ENCODE measurements around the gene MEIOC. TPM values are rescaled to one million over a fixed set of nuclear protein-coding genes. Genes with fewer than 3 reads are reported as not detected.

The MEIOC gene
- total and polyA plus RNA-seq, 9 of the 15 experiments (the other 6 are each of a cell fraction or from before 2014, with no cell fraction given): 0.04 to 0.23 (median 0.06) TPM; not detected in 5

DNA sequence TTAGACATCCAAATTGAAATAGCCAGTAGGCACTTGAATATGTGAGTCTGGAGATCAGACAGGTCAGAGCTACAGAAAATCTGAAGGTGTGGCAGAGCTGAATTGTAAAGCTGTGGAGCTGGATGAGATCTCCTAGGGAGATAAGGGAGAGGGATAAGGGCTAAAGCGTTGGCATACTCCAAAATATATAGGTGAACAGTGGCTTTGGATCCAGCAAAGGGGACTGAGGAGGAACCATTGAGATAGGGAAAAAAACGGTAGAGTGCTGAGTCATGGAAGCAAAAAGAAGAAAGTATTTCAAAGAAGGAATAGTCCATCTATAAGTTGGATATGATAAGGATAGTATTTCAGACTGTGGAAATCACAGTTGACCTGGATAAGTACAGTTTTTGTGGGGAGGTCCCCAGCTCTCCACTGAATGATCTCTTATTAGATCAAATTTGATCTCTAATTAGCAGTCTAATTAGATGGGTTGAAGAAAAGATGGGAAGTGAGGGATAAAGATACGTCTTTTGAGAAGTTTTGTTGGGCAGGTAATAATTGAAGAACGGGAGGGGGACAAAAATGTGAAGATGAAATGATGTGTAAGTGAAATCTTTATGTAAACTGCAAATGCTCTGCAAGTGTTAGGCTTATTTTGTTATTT, 51.6 kb downstream of the MEIOC start (continued):
- TF ChIP-seq, protein P1, sequence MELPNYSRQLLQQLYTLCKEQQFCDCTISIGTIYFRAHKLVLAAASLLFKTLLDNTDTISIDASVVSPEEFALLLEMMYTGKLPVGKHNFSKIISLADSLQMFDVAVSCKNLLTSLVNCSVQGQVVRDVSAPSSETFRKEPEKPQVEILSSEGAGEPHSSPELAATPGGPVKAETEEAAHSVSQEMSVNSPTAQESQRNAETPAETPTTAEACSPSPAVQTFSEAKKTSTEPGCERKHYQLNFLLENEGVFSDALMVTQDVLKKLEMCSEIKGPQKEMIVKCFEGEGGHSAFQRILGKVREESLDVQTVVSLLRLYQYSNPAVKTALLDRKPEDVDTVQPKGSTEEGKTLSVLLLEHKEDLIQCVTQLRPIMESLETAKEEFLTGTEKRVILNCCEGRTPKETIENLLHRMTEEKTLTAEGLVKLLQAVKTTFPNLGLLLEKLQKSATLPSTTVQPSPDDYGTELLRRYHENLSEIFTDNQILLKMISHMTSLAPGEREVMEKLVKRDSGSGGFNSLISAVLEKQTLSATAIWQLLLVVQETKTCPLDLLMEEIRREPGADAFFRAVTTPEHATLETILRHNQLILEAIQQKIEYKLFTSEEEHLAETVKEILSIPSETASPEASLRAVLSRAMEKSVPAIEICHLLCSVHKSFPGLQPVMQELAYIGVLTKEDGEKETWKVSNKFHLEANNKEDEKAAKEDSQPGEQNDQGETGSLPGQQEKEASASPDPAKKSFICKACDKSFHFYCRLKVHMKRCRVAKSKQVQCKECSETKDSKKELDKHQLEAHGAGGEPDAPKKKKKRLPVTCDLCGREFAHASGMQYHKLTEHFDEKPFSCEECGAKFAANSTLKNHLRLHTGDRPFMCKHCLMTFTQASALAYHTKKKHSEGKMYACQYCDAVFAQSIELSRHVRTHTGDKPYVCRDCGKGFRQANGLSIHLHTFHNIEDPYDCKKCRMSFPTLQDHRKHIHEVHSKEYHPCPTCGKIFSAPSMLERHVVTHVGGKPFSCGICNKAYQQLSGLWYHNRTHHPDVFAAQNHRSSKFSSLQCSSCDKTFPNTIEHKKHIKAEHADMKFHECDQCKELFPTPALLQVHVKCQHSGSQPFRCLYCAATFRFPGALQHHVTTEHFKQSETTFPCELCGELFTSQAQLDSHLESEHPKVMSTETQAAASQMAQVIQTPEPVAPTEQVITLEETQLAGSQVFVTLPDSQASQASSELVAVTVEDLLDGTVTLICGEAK (IDR thresholded peaks at IDR 0.05): no peak; the same call in none of the 2 replicates
- TF ChIP-seq, protein P1 (CRISPR knock-in tag; IDR thresholded peaks at IDR 0.05): no peak
- TF ChIP-seq ZNF41 (CRISPR knock-in tag; conservative IDR thresholded peaks at IDR 0.05) (no peak), KLF16 (IDR thresholded peaks at IDR 0.05) (no peak), TCF7 (IDR thresholded peaks at IDR 0.05; ENCODE audit: borderline replicate concordance) (no peak), L3MBTL2 (IDR thresholded peaks at IDR 0.05) (no peak), HDAC2 (IDR thresholded peaks at IDR 0.05) (0 out of 2 replicates have a peak, but pooled peaks have one; percentile 12), SMAD3 (CRISPR knock-in tag; conservative IDR thresholded peaks at IDR 0.05) (no peak), ZBTB7A (IDR thresholded peaks at IDR 0.05; ENCODE audit: borderline replicate concordance, control insufficient read depth, low read depth, low read length) (no peak), TEAD2 (tag; IDR thresholded peaks at IDR 0.05) (no peak), NR1H2 (CRISPR knock-in tag; IDR thresholded peaks at IDR 0.05) (no peak), ZSCAN32 (CRISPR knock-in tag; IDR thresholded peaks at IDR 0.05) (no peak), ZNF695 (CRISPR knock-in tag; IDR thresholded peaks at IDR 0.05) (no peak), ZNF445 (CRISPR knock-in tag; IDR thresholded peaks at IDR 0.05; ENCODE audit: low read depth) (no peak), C11orf30 (IDR thresholded peaks at IDR 0.05; ENCODE audit: low read depth) (peak; percentile 95), HNRNPK (IDR thresholded peaks at IDR 0.05; ENCODE audit: low read depth, low read length, poor library complexity, severe bottlenecking) (no peak), TAF7 (tag; IDR thresholded peaks at IDR 0.05) (no peak)
- TF ChIP-seq, protein P2, sequence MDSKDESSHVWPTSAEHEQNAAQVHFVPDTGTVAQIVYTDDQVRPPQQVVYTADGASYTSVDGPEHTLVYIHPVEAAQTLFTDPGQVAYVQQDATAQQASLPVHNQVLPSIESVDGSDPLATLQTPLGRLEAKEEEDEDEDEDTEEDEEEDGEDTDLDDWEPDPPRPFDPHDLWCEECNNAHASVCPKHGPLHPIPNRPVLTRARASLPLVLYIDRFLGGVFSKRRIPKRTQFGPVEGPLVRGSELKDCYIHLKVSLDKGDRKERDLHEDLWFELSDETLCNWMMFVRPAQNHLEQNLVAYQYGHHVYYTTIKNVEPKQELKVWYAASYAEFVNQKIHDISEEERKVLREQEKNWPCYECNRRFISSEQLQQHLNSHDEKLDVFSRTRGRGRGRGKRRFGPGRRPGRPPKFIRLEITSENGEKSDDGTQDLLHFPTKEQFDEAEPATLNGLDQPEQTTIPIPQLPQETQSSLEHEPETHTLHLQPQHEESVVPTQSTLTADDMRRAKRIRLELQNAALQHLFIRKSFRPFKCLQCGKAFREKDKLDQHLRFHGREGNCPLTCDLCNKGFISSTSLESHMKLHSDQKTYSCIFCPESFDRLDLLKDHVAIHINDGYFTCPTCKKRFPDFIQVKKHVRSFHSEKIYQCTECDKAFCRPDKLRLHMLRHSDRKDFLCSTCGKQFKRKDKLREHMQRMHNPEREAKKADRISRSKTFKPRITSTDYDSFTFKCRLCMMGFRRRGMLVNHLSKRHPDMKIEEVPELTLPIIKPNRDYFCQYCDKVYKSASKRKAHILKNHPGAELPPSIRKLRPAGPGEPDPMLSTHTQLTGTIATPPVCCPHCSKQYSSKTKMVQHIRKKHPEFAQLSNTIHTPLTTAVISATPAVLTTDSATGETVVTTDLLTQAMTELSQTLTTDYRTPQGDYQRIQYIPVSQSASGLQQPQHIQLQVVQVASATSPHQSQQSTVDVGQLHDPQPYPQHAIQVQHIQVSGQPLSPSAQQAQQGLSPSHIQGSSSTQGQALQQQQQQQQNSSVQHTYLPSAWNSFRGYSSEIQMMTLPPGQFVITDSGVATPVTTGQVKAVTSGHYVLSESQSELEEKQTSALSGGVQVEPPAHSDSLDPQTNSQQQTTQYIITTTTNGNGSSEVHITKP (IDR thresholded peaks at IDR 0.05; ENCODE audit: partially characterized antibody): peak; percentile 87

Data from K562 (cell line).